Stimulated activated naive CD4-positive, alpha-beta T cell (primary cell): ENCODE results near the gene MYO18B.

Experiments
- DNase-seq, 6 experiments: peaks; one replicate each; lab custom pipeline; 2025; lab: John Stamatoyannopoulos, UW

Gene MYO18B

DNA sequence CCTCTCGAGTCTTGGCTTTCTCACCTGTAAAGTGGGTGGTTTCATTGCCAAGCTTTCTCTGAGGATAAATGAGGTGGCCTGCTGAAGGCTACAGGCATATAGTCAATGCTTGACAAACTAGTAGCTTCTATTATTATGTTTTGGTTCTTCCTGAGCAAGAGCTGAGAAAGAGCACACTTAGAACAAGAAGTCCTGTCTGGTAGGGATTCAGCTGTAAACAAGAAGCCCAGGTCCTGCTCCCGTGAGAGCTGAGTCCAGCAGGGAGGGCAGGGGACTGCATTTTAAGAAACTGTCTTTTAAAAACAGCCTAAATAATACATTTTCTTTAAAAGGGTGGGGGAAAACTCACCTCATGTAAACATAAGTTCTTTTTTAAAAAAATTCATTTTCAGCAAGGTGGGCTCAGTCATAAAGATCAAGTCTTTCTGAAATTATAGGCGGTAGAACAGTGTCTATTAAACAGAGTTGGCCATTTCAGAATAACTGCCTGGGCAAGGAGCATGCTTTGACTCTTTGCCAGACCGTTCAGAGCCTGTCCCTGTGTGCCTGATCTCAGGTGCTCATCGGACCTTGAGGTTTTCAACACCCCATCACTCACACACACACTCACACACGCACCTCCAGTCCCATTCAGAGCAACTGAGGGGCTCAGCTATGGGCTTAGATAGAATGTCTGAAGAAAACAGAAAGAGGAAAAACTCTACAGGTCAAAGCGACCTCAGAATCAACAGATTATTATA, 29.2 kb upstream of the MYO18B start:
- DNase-seq, result no peak

DNA sequence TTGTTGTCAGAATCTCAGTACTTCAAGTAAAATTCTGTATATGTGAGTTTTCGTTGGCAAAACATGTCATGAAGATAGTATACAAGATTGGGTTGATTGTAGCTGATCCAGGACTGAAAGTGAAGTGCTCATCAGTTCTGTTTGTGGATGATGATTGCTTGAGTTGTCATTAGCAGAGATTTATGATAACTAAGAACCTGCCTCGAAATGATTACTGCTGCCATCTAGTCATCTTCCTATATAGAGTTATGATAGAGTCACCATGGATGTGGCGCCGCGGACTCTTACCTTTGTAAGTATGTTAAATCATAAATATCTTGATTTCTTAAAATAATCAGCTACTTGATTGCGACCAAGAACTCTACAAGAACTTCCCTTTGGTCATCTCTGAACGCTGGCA, 27.9 kb upstream of the MYO18B start:
- no peak for DNase-seq

DNA sequence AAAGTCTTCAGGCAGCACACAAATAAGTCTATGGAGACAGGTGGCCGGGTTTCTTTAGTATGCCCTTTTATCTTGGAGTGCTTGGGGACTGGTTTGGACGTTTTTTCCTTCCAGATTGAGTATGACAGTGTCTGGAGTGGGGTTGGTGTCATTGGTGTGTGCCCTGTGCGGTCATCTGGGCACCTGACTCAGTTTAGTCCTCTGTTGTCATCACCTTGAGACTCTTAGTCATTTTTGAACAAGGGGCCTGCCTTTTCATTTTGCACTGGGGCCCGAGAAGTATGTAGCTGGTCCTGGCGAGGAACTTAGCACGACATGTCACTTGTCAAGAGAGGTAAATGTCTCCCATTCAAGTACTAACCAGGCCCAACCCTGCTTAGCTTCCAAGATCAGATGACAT, 27.2 kb upstream of the MYO18B start:
- no peak for DNase-seq

GRCh38 chr22:25716637-25717036, 25.4 kb upstream of the MYO18B start:
- DNase-seq, result no peak

DNA sequence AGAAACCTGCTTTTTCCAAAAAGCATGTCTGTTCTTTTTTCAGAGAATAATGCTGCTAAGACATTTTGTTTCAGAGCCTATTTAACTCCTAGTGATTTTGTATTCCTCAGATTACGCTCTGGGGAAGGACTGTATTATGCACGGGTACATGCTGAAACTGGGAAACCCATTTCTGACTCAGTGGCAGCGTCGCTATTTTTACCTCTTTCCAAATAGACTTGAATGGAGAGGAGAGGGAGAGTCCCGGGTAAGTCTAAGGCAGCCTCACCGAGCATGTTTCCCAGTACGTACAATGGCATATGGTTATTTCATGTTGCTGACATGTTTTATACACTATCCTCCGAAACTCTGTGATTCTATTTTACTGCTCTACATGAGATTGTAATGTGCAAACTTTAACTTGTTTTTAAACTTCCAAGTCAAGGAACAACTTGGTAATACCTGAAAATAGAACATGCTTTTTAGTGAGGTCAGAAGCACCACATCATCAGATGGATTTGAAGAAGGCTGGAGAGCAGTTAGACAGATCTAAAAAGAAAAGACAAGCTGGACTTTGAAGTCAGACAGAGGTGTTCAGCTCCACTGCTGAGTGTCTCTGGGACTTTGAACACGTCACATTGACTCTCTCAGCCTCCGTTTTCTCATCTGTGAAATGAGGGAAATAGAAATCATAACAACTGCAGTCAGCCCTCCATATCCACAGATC, 23.7 kb upstream of the MYO18B start:
- no peak for DNase-seq

GRCh38 chr22:25722223-25722622, 19.8 kb upstream of the MYO18B start:
- DNase-seq, result no peak

- DNase-seq, result no peak
These were observed 19.4 kb upstream of the MYO18B start for GRCh38 chr22:25722626-25723025.

GRCh38 chr22:25726241-25726640, 15.7 kb upstream of the MYO18B start:
- DNase-seq, result no peak

GRCh38 chr22:25728071-25728470, 13.9 kb upstream of the MYO18B start:
- no peak for DNase-seq

- DNase-seq, result no peak
These were observed 12.7 kb upstream of the MYO18B start for GRCh38 chr22:25729016-25729995.

DNA sequence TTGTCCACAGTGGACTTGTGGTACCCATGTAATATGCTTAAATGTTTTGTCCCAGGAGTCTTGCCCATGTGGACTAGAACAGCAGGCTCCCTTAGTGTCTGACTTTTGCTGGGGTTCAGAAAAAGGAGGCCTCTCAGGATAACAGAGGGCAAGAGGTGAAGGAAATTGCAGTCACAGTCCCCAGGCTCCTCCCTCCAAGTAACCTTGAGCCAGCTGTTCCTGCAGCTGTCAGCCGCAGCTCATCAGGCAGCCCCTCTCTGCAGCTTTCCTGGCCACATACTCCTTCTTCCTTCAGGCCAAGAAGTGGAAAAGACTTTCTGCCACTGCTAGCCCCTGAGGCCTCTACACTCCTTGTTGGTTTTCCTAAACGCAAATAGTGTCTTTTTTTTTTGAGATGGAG, 6.3 kb upstream of the MYO18B start:
- no peak for DNase-seq

DNA sequence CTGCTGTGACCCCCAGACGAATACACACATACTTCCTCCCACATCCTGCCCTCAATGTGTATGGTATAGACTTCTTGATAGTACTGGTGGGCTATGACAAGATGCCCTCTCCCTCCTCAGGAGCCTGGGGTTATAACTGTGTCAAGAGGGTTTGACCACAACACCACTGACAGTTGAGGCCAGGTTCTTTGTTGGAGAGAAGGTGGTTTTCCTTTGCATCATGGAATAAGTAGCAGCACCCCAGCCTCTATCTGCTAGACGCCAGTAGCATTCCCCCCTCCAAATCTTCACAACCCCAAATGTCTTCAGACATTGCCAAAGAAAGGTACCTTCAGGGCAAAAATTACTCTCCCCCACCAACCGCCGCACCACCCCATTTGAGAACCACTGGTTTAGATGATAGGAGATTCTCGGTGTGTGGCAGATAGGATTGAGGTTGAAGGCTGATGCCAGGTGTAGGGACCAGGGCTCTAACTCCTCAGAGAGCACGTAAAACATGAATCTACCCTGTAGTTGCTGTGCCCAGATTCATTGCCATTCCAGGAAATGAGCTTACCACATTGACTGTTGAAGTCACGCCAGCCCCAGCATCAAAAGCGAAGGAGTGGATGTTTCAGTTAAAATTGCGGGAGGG, 5.5 kb upstream of the MYO18B start:
- peak in 3 of 6 experiments; percentile 51 to 59 (median 51) for DNase-seq

DNA sequence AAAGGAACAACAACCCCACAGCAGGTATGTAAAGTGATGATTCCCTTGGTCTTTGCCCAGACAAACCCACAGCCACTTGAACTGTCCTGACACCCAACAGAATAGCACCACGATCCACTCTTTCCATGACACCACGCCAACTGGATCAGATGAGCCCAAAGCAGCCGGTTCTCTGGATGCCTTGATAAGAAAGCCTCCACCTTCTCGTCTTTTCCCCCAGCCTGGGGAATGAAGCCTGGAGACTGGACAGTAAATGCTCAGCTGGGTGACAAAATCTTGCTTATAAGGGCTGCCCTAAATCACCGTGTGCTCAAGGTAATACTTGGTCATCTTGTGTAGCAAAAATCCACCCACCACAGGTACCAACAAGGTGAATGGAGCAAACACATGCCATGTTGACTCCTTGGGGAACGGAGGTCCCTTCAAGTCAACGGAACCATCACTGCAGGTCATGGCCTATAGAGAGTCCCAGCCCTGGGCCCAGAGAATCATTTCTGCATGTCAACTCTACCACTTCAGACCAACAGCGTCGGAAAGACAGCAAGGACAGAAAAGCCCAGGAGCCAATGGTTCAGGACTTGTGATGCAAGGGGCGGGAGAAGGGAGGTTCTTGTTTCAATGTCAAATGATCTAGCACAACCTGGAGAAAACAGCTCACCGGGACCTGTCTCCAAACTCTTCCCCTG, 2.2 kb upstream of the MYO18B start:
- DNase-seq, result no peak

DNA sequence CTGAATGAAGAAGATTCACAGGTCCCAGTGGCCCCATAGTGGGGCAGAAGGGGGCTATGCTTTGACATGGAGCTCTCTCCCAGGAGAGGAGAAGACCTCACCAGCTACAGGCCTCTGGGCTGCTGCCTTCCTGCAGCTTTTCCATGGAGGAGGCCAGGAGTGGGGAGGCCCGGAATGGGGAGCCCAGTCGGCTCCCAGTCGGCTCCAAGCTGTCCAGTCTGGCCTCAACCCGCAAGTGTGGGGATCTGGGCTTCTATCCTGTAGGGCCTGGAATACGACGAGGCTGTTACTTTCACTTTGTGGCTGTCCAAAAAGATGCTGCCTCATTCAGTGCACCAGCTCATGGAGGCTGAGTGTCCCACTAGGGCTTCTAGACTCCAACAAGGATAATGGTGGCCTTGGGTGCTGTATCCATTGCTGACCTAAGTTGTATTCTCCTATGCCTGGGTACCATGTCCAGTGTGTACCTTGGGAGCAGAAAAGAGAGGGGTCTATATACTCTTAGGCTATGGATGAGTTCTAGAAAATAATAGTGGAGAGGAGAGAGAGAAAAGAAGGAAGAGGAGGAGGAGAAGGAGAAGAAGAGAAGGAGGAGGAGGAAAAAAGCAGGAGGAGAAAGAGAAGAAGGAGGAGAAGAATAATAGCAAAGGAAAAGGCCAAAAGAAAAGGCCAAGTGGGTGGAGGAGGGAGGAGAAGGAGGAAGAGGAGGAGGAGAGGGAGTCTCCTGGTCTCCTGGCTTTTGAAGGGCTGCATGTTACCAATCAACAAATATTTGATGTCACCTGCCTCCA, 1.1 kb downstream of the MYO18B start:
- no peak for DNase-seq

GRCh38 chr22:25744694-25745093, 2.7 kb downstream of the MYO18B start:
- DNase-seq, result no peak

GRCh38 chr22:25745341-25746011, 3.5 kb downstream of the MYO18B start:
- no peak for DNase-seq

DNA sequence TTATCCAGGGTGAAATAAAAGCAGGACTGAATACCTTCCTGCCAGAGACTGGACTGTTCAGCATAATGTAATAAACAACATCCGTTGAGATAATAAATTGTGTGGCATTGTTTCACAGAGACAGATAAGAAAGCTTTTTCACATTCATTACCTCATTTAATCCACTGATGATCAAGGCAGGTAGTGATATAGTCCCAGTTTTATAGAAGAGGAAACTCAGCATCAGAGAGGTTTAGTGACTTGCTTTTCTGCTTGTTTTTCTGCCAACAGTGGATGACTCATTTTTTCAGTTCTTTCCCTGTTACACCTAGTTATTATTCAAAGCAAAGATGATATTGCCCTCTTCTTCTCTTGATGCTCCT, 4.0 kb downstream of the MYO18B start:
- DNase-seq, result no peak

GRCh38 chr22:25747245-25747944, 5.4 kb downstream of the MYO18B start:
- no peak for DNase-seq

DNA sequence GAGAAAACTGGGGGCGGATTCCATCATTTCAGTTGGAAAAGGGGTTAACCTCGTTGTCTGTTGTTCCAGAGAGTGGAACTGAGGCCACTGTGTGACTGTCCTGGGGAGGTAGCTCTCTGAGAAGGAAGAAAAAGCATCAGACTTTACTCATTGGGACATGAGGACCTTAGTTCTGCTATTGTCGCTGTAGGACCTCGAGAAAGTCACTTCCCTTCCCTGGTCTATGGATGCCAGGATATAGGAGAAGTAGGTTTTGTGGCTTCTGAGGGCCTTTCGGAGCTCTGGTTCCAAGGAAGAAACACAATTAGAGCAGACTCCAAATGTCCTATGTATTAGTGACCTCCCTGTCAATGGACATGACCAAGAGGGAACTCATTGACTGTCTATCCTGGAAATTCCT, 6.2 kb downstream of the MYO18B start:
- no peak for DNase-seq
